ENCODE results near the gene ZNF746. TPM values are rescaled to one million over a fixed set of nuclear protein-coding genes. Genes with fewer than 3 reads are reported as not detected.

ZNF746 gene
- total RNA-seq, 4 donors from 2014 or later = 12.4 to 17.4 (median 15.7) TPM

DNA sequence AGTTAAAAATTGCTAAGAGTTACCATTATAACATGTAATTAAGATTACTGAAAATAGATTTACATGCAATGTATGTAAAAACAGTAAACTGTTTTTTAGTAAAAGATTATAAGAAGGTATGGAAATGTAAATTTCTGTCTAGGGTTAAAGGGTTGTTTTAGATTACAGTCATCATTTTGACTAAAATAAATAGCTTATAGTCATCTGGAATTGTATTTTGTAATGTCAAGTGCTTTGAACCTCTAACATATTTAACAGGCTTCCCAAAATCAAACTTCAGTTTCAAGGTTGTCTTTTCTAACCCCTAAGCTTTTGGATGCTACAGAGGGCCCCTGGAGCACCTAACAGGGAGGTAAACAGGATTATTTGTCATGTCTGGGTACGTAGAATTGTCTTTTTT, 35.0 kb upstream of the ZNF746 start:
- Histone ChIP-seq H3K4me3 (no peak overlapping the region), H3K9me3 (peaks cover 0 to 27% (median 20%) of the 10 kb centered on the region in 3 donors), H3K36me3 (no peaks in the 10 kb centered on the region), H3K27me3 (no peaks in the 10 kb centered on the region), H3K4me1 (no peaks in the 10 kb centered on the region), H3K27ac (no peak overlapping the region)
- intact Hi-C loops (cut with DNase I; ENCODE audit: low total_unique reads) (no loop called here), in situ Hi-C loops (cut with MboI; ENCODE audit: low sequenced_read_pairs in 4 of 4) (no loop called here)
- ATAC-seq (no peak), DNase-seq (no peak)
- TF ChIP-seq POLR2A (IDR thresholded peaks at IDR 0.05) (no peak), CTCF (IDR thresholded peaks at IDR 0.05 in 4 of 5, conservative IDR thresholded peaks at IDR 0.05 in 1 of 5) (no peak)

DNA sequence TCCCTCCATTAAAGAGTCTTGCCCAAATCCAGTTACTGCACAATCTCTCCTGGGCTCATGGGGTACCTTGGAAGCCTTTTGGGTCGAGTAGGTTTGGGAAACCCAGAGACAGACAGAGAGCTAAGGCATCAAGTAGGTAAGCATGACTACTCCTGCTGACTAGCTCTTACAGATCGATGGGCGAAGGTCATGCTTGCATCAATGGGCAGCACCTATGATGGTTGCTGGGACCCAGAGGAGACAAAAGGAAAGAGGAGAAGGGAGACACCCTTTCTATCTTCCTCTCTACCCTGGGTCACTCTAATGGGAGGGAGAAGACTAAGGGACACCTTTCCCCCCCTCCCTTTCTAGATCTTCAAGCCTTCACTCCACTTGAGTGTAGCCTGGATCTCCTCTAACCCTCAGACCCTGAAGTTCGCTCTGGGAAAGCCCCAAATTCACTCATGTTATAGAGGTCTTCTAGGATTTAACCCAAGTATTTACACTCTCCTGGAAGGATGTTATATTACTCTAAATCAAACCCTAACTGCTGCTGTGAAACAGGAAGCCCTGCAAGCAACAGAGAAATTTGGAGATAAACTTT, 31.6 kb upstream of the ZNF746 start:
- H3K9me3 ChIP-seq = peaks cover 0 to 31% (median 20%) of the 10 kb centered on the region in 3 donors
- intact Hi-C loops (cut with DNase I; ENCODE audit: low total_unique reads) = no loop called here
- H3K27ac ChIP-seq = no peak overlapping the region
- in situ Hi-C loops (cut with MboI; ENCODE audit: low sequenced_read_pairs in 4 of 4) = no loop called here
- ATAC-seq = no peak
- TF ChIP-seq POLR2A (IDR thresholded peaks at IDR 0.05) (no peak), CTCF (IDR thresholded peaks at IDR 0.05 in 4 of 5, conservative IDR thresholded peaks at IDR 0.05 in 1 of 5) (no peak)
- H3K27me3 ChIP-seq = no peaks in the 10 kb centered on the region
- no peaks in the 10 kb centered on the region for H3K4me1 ChIP-seq
- no peaks in the 10 kb centered on the region for H3K36me3 ChIP-seq
- peak overlapping the region in 1 of 4 donors; percentile 4 for H3K4me3 ChIP-seq
- DNase-seq = no peak

DNA sequence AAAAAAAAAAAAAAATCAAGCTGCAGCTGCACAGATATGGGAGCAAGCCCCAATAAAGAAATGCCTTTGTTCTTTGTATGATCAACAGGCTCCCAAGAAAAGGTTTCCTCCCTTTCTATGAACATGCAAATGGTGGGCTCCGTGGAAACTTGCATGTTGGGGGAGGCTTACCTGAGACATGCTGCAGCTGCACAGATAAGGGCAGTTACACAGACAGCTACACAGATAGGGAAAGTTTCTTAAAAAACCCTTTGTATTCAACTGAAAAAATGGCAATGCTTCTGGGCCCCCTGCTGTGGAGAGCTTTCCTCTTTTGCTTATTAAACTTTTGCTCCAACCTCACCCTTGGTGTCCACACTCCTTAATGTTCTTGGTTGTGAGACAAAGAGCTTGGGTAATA, 29.8 kb upstream of the ZNF746 start:
- TF ChIP-seq POLR2A (IDR thresholded peaks at IDR 0.05) = no peak
- TF ChIP-seq CTCF (IDR thresholded peaks at IDR 0.05 in 4 of 5, conservative IDR thresholded peaks at IDR 0.05 in 1 of 5) = no peak
- H3K4me3 ChIP-seq = no peak overlapping the region
- in situ Hi-C loops (cut with MboI; ENCODE audit: low sequenced_read_pairs in 4 of 4) (no loop called here), intact Hi-C loops (cut with DNase I; ENCODE audit: low total_unique reads) (no loop called here)
- no peak overlapping the region for H3K27ac ChIP-seq
- no peaks in the 10 kb centered on the region for H3K36me3 ChIP-seq
- H3K9me3 ChIP-seq = peaks cover 0 to 25% (median 14%) of the 10 kb centered on the region in 3 donors
- ATAC-seq (no peak), DNase-seq (no peak)
- no peaks in the 10 kb centered on the region for H3K4me1 ChIP-seq
- no peaks in the 10 kb centered on the region for H3K27me3 ChIP-seq

DNA sequence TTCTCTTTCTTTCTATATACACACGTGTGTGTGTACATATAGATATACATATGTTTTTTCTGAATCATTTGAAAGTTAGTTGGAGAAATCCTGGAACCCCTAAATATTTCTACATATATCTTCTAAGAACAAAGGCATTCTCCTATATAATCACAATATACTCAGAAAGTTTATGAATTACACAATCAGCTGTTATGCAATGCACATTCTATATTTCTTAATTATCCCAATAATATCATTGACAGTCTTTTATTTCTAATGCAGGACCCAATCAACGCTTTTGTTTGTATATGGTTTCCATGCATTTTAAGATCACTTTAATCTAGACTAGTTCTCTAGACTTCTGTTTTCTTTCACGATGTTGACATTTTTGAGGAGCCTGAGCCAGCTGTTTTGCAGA, 27.7 kb upstream of the ZNF746 start:
- Histone ChIP-seq H3K27me3 (no peaks in the 10 kb centered on the region), H3K27ac (no peak overlapping the region), H3K4me3 (no peak overlapping the region), H3K4me1 (no peaks in the 10 kb centered on the region), H3K9me3 (peaks cover 0 to 20% (median 8%) of the 10 kb centered on the region in 3 donors), H3K36me3 (no peaks in the 10 kb centered on the region)
- DNase-seq (no peak), ATAC-seq (no peak)
- in situ Hi-C loops (cut with MboI; ENCODE audit: low sequenced_read_pairs in 4 of 4) = no loop called here
- no peak for TF ChIP-seq CTCF (IDR thresholded peaks at IDR 0.05 in 4 of 5, conservative IDR thresholded peaks at IDR 0.05 in 1 of 5)
- no peak for TF ChIP-seq POLR2A (IDR thresholded peaks at IDR 0.05)
- intact Hi-C loops (cut with DNase I; ENCODE audit: low total_unique reads) = no loop called here

DNA sequence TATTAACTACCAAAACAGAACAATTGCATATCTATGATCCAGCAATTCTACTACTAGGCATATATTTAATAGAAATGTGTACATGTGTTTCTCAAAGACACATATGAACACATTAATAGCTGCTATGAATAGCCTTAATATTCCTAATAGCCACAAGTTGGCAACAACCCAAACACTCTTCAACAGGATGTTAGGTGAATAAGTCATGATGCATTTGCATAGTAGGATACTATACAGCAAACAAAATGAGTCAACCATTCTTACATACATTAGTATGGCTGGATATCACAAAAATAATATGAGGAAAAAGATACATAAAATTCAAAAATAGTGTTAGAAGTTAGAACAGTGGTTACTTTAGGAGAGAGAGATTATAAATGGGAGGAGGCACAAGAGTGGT, 26.8 kb upstream of the ZNF746 start:
- intact Hi-C loops (cut with DNase I; ENCODE audit: low total_unique reads) = no loop called here
- H3K27me3 ChIP-seq = no peaks in the 10 kb centered on the region
- peaks cover 0 to 14% (median 2%) of the 10 kb centered on the region in 3 donors for H3K9me3 ChIP-seq
- TF ChIP-seq CTCF (IDR thresholded peaks at IDR 0.05 in 4 of 5, conservative IDR thresholded peaks at IDR 0.05 in 1 of 5) (no peak), POLR2A (IDR thresholded peaks at IDR 0.05) (no peak)
- H3K27ac ChIP-seq = no peak overlapping the region
- H3K4me3 ChIP-seq = no peak overlapping the region
- no peak for ATAC-seq
- no peak for DNase-seq
- no peaks in the 10 kb centered on the region for H3K4me1 ChIP-seq
- in situ Hi-C loops (cut with MboI; ENCODE audit: low sequenced_read_pairs in 4 of 4) = no loop called here
- no peaks in the 10 kb centered on the region for H3K36me3 ChIP-seq

All from gastrocnemius medialis (tissue), 4 donors.